GM11168 (cell line): ENCODE data around the gene ELOVL5.
"Not testable (repeated sequence)": the region's sequence is repeated elsewhere in the genome, so short reads cannot be mapped to it uniquely, and the experiment has no call there.

Experiments used
- in situ Hi-C: fragments of 300-500 bp; cut with MboI; formaldehyde crosslinking; loops from one replicate; pipeline ENCODE4 v1.12.0; 2022; ENCODE audit warnings: low sequenced_read_pairs; ENCODE audit not compliant: unreplicated experiment

Gene ELOVL5

DNA sequence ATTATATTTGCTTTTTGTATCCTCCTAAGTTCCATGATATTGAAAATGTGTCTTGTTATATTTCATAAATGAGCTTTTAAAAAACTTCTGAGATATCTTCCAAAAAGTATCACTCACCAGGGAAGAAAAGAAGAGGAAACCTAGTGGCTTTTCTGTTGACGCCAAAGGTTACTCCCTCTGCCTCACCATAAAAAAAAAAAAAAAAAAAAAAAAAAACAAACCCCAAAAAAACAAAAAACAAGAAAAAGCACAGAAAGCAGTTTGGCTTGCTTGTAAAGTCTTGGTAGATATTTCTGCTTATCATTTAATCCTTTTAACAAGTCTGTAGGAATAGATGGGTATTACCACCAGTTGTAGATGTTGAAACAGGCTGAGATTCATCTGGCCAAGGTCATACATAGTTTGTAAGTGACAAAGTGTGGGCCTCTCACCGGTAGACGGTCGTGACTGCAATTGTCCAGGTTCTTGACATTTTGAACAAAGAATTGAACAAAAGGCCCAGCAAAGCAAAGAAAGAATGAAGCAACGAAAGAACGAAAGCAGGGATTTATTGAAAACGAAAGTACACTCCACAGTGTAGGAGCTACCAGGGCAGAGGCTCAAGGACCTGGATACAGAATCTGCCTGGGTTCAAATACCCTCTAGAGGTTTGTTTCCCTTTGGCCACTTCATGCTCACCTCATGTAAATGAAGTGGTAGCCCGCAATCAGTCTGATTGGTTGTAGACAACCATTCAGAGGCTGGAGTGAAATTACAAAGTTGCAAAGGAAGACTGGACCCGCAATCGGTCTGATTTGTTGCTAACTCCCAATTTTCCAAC lies 11.6 kb upstream of the ELOVL5 start:
- in situ Hi-C loops: no loop called here

DNA sequence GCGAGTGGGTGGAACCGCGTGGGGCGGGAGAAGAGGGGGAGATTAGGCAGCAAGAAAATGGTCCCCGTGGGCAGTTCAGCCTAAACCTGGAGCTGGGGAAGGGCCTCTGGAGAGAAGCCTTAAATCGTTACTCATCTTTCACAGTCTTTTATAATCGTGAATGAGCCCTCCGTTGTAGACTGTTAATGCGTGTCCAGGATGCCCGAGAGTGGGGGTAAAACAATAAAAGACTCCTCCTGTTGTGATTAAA lies 11.0 kb upstream of the ELOVL5 start:
- in situ Hi-C loops: no loop called here

DNA sequence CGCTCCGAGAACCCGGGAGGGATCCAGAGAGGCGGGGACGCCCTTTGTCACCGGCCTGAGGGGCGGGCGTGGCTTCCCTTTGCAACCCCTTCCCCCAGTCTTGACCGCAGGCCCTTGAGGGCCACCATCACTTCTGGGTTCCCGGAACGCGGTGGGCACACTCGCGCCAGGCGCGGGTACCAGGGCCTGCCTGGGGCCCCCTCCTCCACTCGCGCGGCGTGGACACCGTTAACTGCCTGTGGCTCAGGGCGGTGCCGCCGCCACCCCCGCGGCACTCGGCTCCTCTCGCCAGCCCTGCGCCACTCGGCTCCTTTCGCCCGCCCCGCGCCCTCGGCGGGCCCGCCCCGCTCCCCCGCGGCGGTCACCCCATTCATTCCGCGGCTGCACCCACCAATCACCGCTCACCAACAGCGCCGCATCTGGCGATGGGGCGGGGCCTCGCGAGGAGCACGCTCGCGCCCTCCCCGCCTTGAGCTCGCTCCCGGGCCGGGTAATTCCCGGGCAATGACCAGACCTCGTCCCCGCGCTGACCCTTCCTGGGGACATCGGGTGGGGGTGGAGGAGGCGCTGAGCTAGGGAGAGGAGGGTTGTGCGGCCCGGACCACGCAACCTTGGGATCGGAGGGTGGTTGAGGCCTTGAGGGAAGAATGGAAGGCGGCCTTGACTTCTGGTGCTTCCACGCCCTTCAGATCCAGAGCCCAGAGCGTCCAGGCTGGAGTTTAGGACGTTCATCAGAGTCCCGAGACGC lies 10.5 kb upstream of the ELOVL5 start:
- in situ Hi-C loops: no loop called here

DNA sequence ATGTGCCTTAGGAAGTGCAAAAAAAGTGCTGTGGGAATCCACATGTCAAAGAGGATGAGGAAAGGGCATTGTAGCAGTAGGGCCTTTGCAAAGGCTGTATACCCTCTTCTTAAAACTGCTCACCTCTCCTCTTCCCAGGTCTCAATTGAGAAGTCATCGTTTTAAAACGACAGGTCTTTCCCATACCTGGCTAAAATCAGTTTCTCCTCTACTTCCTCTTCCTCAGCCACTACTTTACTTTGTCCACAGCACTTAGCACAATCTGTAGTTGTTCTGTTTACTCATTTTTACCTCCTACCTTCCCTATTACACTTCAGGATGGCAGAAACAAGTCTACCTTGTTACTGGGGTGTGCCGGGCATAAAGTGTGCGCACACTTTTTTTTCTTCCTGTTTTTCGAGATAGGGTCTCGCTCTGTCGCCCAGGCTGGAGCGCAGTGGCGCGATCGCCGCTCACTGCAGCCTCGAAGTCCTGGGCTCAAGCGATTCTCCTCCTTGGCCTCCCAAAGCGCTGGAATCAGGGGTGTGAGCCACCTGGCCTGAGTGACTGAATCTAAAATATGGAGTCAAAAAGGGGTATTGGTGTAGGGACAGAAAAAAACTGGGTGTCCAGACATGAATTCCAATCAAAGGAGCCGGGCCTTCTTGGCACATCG lies 9.8 kb upstream of the ELOVL5 start:
- in situ Hi-C loops: no loop called here

- in situ Hi-C loops: no loop called here
Observed at GRCh38 chr6:53357576-53358360, 9.0 kb upstream of the ELOVL5 start.

DNA sequence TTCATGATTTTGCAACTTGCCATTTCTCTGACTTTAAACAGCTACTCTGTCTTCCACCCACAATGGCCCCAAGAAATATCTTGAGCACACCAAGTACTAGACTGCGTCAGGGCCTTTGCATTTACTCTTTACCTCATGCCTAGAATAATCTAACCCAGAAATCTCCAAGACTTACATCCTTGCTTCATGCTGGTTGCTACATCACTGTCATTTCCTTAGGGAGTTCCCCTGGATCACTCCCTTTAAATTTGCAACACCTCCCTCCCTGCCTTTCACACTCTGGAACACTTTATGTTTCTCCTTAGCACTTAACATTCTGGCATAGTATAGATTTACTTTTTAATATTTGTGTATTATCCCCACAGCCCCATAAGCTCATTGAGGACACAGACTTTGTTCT lies 4.9 kb upstream of the ELOVL5 start:
- in situ Hi-C loops: no loop called here

DNA sequence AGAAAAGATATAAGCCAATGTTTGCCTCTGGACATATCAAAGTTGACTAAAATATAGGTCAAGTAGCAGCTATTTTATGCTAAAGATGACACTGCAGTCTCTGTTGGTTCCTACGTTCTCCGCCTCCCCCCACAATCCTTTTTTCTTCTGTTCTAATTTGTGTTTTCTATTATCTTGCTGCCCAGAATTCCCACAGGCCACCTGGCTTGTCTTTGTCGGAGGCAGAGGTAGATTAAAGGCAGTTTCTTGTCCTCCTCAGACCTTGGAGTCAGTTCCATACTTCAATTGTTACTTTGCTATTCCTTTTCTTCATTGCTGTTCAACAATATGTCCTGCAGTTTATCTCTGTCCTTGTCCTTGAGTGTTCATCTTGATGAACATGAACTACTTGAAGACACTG lies 3.6 kb upstream of the ELOVL5 start:
- in situ Hi-C loops: no loop called here

- in situ Hi-C loops: no loop called here
Observed at GRCh38 chr6:53349209-53349693, 501 bp upstream of the ELOVL5 start.

DNA sequence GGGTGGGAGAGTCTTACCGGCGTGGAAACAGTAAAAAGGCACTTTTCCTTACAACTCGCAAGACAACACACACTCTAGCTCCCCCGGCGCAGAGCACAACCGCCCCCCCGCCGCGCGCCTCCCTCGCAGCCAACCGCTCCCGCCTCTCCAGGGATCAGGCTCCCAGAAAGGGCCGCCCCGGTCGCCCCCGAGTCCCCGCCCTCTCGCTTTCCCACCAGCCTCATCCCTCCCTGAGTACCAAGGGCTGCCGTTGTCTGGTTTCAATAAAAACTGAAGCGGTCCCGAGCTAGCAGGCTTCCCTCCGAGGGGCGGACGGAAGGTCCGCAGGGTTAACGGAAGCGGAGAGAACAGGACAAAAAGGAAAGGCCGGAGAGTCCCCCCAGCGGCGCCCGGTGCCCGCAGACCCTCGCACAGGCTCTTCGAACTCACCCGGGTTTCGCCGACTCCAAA lies 804 bp downstream of the ELOVL5 start:
- in situ Hi-C loops: no loop called here

GRCh38 chr6:53347250-53347920 lies 1.4 kb downstream of the ELOVL5 start:
- in situ Hi-C loops: no loop called here

GRCh38 chr6:53346049-53346448 lies 2.7 kb downstream of the ELOVL5 start:
- in situ Hi-C loops: not testable (repeated sequence)

GRCh38 chr6:53344969-53345368 lies 3.8 kb downstream of the ELOVL5 start:
- in situ Hi-C loops: no loop called here

DNA sequence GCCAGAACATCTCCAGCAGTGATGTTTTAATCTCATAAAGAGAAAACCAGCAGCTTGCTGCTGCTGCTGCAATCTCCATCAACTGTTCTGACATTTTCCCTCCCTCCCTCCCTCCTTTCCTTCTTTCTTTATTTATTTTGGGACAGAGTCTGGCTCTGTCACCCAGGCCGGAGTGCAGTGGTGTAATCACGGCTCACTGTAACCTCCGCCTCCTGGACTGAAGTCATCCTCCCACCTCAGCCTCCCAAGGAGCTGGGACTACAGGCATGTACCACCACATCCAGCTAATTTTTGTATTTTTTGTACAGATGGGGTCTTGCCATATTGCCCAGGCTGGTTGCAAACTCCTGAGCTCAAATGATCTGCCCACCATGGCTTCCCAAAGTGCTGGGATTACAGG lies 5.7 kb downstream of the ELOVL5 start:
- in situ Hi-C loops: no loop called here

DNA sequence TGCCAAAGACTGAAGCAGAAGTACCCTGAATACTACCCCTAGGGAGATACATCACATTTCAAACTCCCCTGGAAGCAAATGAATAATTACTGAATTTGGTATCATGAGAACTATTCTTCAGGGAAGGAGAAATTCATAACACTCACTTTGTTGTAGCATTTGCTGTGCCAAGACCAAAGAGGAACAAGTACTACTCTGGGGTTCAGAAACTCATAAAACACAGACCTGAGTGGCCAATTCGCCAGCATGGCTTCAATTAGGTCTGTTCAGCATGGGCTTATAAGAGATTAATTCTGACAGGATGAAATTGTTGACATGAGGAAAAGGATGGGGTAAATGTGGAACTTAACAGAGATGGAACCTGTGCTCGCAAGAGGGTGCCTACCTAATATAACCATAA lies 6.5 kb downstream of the ELOVL5 start:
- in situ Hi-C loops: no loop called here

DNA sequence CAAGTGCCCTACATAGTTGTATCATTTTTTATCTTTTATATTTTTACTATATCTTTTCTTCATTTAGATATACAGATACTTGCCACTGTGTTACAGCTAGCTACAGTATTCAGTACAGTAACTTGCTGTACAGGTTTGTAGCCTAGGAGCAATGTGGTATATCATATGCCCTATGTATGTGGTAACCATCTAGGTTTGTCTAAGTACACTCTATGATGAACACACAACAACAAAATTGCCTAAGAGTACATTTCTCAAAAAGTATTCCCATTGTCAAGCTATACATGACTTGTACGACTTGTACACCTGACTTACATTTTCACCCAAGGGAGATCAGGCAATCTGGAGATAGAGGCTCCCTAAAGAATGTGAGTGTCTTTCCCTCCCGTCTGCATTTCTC lies 8.2 kb downstream of the ELOVL5 start:
- in situ Hi-C loops: no loop called here

- in situ Hi-C loops: no loop called here
Observed at GRCh38 chr6:53339424-53339823, 9.3 kb downstream of the ELOVL5 start.

- in situ Hi-C loops: no loop called here
Observed at GRCh38 chr6:53338304-53338703, 10.4 kb downstream of the ELOVL5 start.

GRCh38 chr6:53336070-53336469 lies 12.7 kb downstream of the ELOVL5 start:
- in situ Hi-C loops: no loop called here

DNA sequence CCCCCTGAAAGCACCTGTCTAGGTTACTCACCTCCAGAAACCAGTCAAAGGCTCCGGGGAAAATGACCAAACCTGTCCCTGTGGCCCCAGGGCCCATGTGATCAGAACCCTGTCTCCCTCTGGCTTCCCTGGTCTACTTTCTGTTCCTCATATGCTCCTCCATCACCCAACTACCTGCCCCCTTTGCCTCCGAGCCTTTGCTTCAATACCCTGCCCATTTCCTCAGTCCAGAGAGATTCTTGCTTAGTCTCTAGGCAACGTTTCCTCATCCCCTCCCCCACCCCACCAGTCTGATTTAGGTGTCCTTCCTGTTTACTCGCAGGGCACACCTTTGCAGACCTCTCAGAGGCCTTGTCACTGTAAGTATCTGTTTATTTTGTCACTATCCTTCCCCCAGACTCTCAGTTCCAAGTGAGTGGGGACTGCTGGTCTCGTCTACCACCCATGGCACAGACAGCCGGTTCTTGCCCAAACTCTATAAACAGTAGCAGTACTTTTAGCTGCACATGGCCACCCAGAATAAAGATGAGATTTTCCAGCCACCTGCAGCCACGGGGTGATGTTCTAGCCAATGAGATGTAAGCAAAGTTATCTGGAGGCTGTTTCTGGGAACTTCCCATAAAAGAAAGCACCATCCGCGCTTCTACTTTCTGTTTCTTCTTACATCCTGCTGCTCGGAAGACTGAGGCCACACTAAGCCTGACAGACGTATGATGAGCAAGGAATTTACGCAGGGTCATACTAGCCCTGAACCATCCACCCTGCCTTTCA lies 13.3 kb downstream of the ELOVL5 start:
- in situ Hi-C loops: no loop called here
